A549 treated with Hydrocortisone at 1 μM for 4 hours (cell line): Measurements from ENCODE around the gene INO80E. TPM values are rescaled to one million over a fixed set of nuclear protein-coding genes. Genes with fewer than 3 reads are reported as not detected.

Experiments used
- total RNA-seq: library from RNA; stranded (reverse); fragments of 200-300 nt; extraction: Qiagen RNA extraction; gene quantifications from 5 replicates; pipeline ENCODE4 v1.2.3, GENCODE V29; 2022

Gene INO80E
- total RNA-seq, result 94.8 to 122 TPM (median 102 TPM) in 5 replicates

GRCh38 chr16:29995911-29996765 lies at the start of gene INO80E:
INO80E (plus strand) TSS chr16:29996241; CDS start chr16:29996311, 70 bp downstream.

GRCh38 chr16:29961479-29962343 lies 34.3 kb upstream of the INO80E start, which contains the start of gene TMEM219:
TMEM219 (plus strand) TSS chr16:29962079; CDS start chr16:29963144, 1,065 bp downstream.

GRCh38 chr16:29973384-29974246 lies 22.4 kb upstream of the INO80E start, which contains the start of gene TAOK2:
TAOK2 (plus strand) TSS chr16:29973868; CDS start chr16:29977773, 3,905 bp downstream.

GRCh38 chr16:29995324-29995910 lies 624 bp upstream of the INO80E start, which contains the start of gene HIRIP3:
HIRIP3 (minus strand) TSS chr16:29995617; CDS start chr16:29995605, 12 bp downstream.

GRCh38 chr16:30010844-30011713 lies 15.0 kb downstream of the INO80E start, which contains the start of gene DOC2A:
DOC2A (minus strand) TSS chr16:30011027; CDS start chr16:30010222, 805 bp downstream.

GRCh38 chr16:30022887-30023286 lies 26.8 kb downstream of the INO80E start, which contains the start of gene C16orf92:
C16orf92 (plus strand) TSS chr16:30023198; CDS start chr16:30023341, 143 bp downstream.

GRCh38 chr16:30030841-30031413 lies 34.9 kb downstream of the INO80E start, which contains the start of gene TLCD3B:
TLCD3B (minus strand) TSS chr16:30031271; CDS start chr16:30030527, 744 bp downstream.

Other genes with a start within 250 kb of the INO80E start
- not detected in 5 replicates for gene ZG16, start 218.0 kb upstream of the INO80E start, total RNA-seq
- gene KIF22, start 205.5 kb upstream of the INO80E start, total RNA-seq, result 86.4 to 92.6 TPM (median 90.5 TPM) in 5 replicates
- gene MAZ, start 189.7 kb upstream of the INO80E start, total RNA-seq, result 160 to 170 TPM (median 168 TPM) in 5 replicates
- gene PRRT2, start 184.0 kb upstream of the INO80E start, total RNA-seq, result 0.26 to 0.52 TPM (median 0.31 TPM) in 5 replicates
- gene PAGR1, start 180.1 kb upstream of the INO80E start, total RNA-seq, result 38.6 to 43.2 TPM (median 40.7 TPM) in 5 replicates
- gene MVP, start 175.8 kb upstream of the INO80E start, total RNA-seq, result 131 to 146 TPM (median 140 TPM) in 5 replicates
- 67.9 to 92.6 TPM (median 87.4 TPM) in 5 replicates for gene CDIPT, start 133.0 kb upstream of the INO80E start, total RNA-seq
- 18.2 to 22.4 TPM (median 20.4 TPM) in 5 replicates for gene SEZ6L2, start 96.7 kb upstream of the INO80E start, total RNA-seq
- 15.8 to 26.9 TPM (median 23.3 TPM) in 5 replicates for gene ASPHD1, start 95.8 kb upstream of the INO80E start, total RNA-seq
- gene KCTD13, start 70.0 kb upstream of the INO80E start, total RNA-seq, result 12.0 to 15.5 TPM (median 13.9 TPM) in 5 replicates
- 83.5 to 102 TPM (median 96.1 TPM) in 5 replicates for gene TMEM219, start 34.2 kb upstream of the INO80E start, total RNA-seq
- 28.0 to 31.9 TPM (median 30.9 TPM) in 5 replicates for gene TAOK2, start 22.4 kb upstream of the INO80E start, total RNA-seq
- 14.5 to 17.7 TPM (median 15.5 TPM) in 5 replicates for gene HIRIP3, start 624 bp upstream of the INO80E start, total RNA-seq
- 1.5 to 2.5 TPM (median 2.0 TPM) in 5 replicates for gene DOC2A, start 14.8 kb downstream of the INO80E start, total RNA-seq
- not detected in 5 replicates for gene C16orf92, start 27.0 kb downstream of the INO80E start, total RNA-seq
- gene TLCD3B, start 35.0 kb downstream of the INO80E start, total RNA-seq, result 0.18 to 0.43 TPM (median 0.32 TPM) in 5 replicates
- 1,622 to 1,806 TPM (median 1,747 TPM) in 5 replicates for gene ALDOA, start 69.5 kb downstream of the INO80E start, total RNA-seq
- gene PPP4C, start 79.8 kb downstream of the INO80E start, total RNA-seq, result 137 to 149 TPM (median 140 TPM) in 5 replicates
- 0.23 to 0.33 TPM (median 0.28 TPM) in 5 replicates for gene TBX6, start 95.7 kb downstream of the INO80E start, total RNA-seq
- 4.2 to 10.2 TPM (median 7.7 TPM) in 5 replicates for gene YPEL3, start 100.0 kb downstream of the INO80E start, total RNA-seq
- gene GDPD3, start 117.3 kb downstream of the INO80E start, total RNA-seq, result 1.2 to 1.5 TPM (median 1.3 TPM) in 5 replicates
- gene MAPK3, start 127.0 kb downstream of the INO80E start, total RNA-seq, result 32.3 to 36.4 TPM (median 35.2 TPM) in 5 replicates
- gene CORO1A, start 187.4 kb downstream of the INO80E start, total RNA-seq, result 1.9 to 2.9 TPM (median 2.8 TPM) in 5 replicates
- gene BOLA2B, start 197.4 kb downstream of the INO80E start, total RNA-seq, result 98.3 to 218 TPM (median 209 TPM) in 5 replicates
- 7.8 to 14.7 TPM (median 13.7 TPM) in 5 replicates for gene SLX1A, start 197.6 kb downstream of the INO80E start, total RNA-seq
- gene SULT1A3, start 203.0 kb downstream of the INO80E start, total RNA-seq, result 4.9 to 10.8 TPM (median 7.0 TPM) in 5 replicates